Heart left ventricle (tissue), 16 donors: Measurements from ENCODE around the gene GALNTL6. TPM values are rescaled to one million over a fixed set of nuclear protein-coding genes. Genes with fewer than 3 reads are reported as not detected.

Source experiments
- ATAC-seq, 4 donors: fragments of 200-7000 bp; cut with Tn5 transposase; one replicate each; pipeline ENCODE4 v1.9.1; 2020 to 2022; ENCODE audit warnings: moderate library complexity in 4 of 4, mild to moderate bottlenecking in 3 of 4, moderate number of reproducible peaks in 1 of 4
- DNase-seq, 5 donors: peaks; one replicate each; pipeline ENCODE4 v3.0.0-alpha.2; 2020
- H3K27ac ChIP-seq, 12 donors: fragments of 200-600 bp; sonication (generic) in 4 of 12; one replicate each; pipeline versions ENCODE4 v1.5.0 to v1.8.0; 2016 to 2022; ENCODE audit warnings: mild to moderate bottlenecking in 2 of 12
- H3K27me3 ChIP-seq, 9 donors: fragments of 200-600 bp; sonication (generic) in 2 of 9; one replicate each; pipeline versions ENCODE4 v1.5.1 to v1.8.0; 2016 to 2022; ENCODE audit warnings: mild to moderate bottlenecking in 3 of 9
- H3K36me3 ChIP-seq, 9 donors: fragments of 200-600 bp; sonication (generic) in 2 of 9; one replicate each; pipeline versions ENCODE4 v1.5.0 to v1.8.0; 2018 to 2022; ENCODE audit warnings: mild to moderate bottlenecking in 2 of 9
- H3K4me1 ChIP-seq, 12 donors: fragments of 200-600 bp; sonication (generic) in 4 of 12; one replicate each; pipeline versions ENCODE4 v1.5.0 to v1.8.0; 2016 to 2022; ENCODE audit warnings: mild to moderate bottlenecking in 3 of 12
- H3K4me3 ChIP-seq, 12 donors: fragments of 200-600 bp; sonication (generic) in 4 of 12; one replicate each; pipeline versions ENCODE4 v1.5.0 to v1.8.0; 2017 to 2022; ENCODE audit warnings: mild to moderate bottlenecking in 9 of 12, moderate library complexity in 4 of 12
- H3K9me3 ChIP-seq, 12 donors: fragments of 200-600 bp; sonication (generic) in 4 of 12; one replicate each; pipeline versions ENCODE4 v1.5.0 to v1.8.0; 2016 to 2022; ENCODE audit warnings: mild to moderate bottlenecking in 1 of 12
- POLR2A ChIP-seq, 2 donors: fragments of 450-650 bp; IDR thresholded peaks; one replicate each; pipeline ENCODE4 v1.6.1; 2017; ENCODE audit warnings: antibody characterized with exemption in 2 of 2, mild to moderate bottlenecking in 2 of 2, moderate library complexity in 2 of 2
- WGBS, 4 donors: extraction: QIAGEN DNeasy Blood & Tissue Kit in 2 of 4; methylation state at CpG; one replicate each; pipeline versions ENCODE4 v1.1.5 to v1.1.7; 2013 to 2018; 5-methylcytosine and 5-hydroxymethylcytosine counted together
- intact Hi-C, 10 donors: fragments of 100-400 bp; cut with DNase I; formaldehyde crosslinking; loops; one replicate each; pipeline versions ENCODE4 v1.11.1 to v1.14.2; 2022
- polyA plus RNA-seq, 2 donors: library from polyadenylated mRNA; stranded (reverse); fragments of 200-250 nt; gene quantifications; one replicate each; pipeline ENCODE4 v1.2.3, GENCODE V29; 2013
- total RNA-seq, 9 donors: library from RNA; depleted of rRNA in 2 of 9; stranded (reverse); fragments of >200 nt in 2 of 9; fragmentation: NEBNext Ultra II Directional in 3 of 9; extraction: Animal tissue kit (Norgen Biotek cat#: 25700) in 3 of 9; gene quantifications; one replicate each; pipeline versions ENCODE4 v1.1.0 to v1.2.4, GENCODE V29; 2016 to 2023
- TF ChIP-seq, protein P1 (sequence below), 12 donors: fragments of 200-600 bp; sonication (generic) in 4 of 12; IDR thresholded peaks; one replicate each; pipeline versions ENCODE4 v1.5.0 to v1.8.0; 2018 to 2022; ENCODE audit warnings: antibody characterized with exemption in 12 of 12, mild to moderate bottlenecking in 5 of 12
- donor health status: ischemic (EF 13 %, LVEDD 7.1; RV severe dilation, severe dysfunction).
- donor health status: healthy with polysubstance abuse.
- donor health status: DM: no; HTN: yes; CAD: no.
- donor health status: DM: no; HTN: no; CAD: no.
- donor health status: ischemic (EF 25% LVEDD 6.9; RV normal size, moderate dysfunction).
- donor health status: ischemic (EF 25% LVEDD 5.7; RV mildly dilated, moderate dysfunction).
- donor health status: healthy.
- donor health status: DM: yes; HTN: yes; CAD: no.
- donor health status: ischemic (EF 35%, LVEDD 5.7; RV mildly dilated, moderate dysfunction).
- donor health status: nonischemic (EF 11% LVEDD 7.7; RV severe dilation, severe dysfunction).
- donor health status: DM: yes; HTN: yes; CAD: no.
- donor health status: PGD.
- donor health status: ischemic (EF 29% LVEDD 5.4; RV normal size, mild dysfunction).
- donor health status: nonischemic (EF 23%, LVEDD 6.1; RV moderate dilation, normal function).

GALNTL6 gene
- total and polyA plus RNA-seq, 11 donors = 0.33 to 0.52 TPM; not detected in 9

- DNase-seq = no peak
- Histone ChIP-seq H3K27ac (no peak overlapping the region), H3K4me1 (no peaks in the 10 kb centered on the region), H3K36me3 (no peaks in the 10 kb centered on the region), H3K27me3 (no peaks in the 10 kb centered on the region), H3K9me3 (no peaks in the 10 kb centered on the region), H3K4me3 (no peak overlapping the region)
- ATAC-seq = no peak
- WGBS, 4 donors = 47 to 63% (median 53%) methylated on average over 1 of the region's 1 CpG
- intact Hi-C loops = no loop called here
- TF ChIP-seq, protein P1, sequence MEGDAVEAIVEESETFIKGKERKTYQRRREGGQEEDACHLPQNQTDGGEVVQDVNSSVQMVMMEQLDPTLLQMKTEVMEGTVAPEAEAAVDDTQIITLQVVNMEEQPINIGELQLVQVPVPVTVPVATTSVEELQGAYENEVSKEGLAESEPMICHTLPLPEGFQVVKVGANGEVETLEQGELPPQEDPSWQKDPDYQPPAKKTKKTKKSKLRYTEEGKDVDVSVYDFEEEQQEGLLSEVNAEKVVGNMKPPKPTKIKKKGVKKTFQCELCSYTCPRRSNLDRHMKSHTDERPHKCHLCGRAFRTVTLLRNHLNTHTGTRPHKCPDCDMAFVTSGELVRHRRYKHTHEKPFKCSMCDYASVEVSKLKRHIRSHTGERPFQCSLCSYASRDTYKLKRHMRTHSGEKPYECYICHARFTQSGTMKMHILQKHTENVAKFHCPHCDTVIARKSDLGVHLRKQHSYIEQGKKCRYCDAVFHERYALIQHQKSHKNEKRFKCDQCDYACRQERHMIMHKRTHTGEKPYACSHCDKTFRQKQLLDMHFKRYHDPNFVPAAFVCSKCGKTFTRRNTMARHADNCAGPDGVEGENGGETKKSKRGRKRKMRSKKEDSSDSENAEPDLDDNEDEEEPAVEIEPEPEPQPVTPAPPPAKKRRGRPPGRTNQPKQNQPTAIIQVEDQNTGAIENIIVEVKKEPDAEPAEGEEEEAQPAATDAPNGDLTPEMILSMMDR (IDR thresholded peaks at IDR 0.05) = no peak
- no peak for TF ChIP-seq POLR2A (IDR thresholded peaks at IDR 0.05)
Observed at GRCh38 chr4:172356016-172356415, 542.8 kb downstream of the GALNTL6 start.

GRCh38 chr4:172357006-172357540 is 543.9 kb downstream of the GALNTL6 start:
- Histone ChIP-seq H3K9me3 (no peaks in the 10 kb centered on the region), H3K36me3 (no peaks in the 10 kb centered on the region), H3K4me1 (no peaks in the 10 kb centered on the region), H3K4me3 (no peak overlapping the region), H3K27ac (no peak overlapping the region), H3K27me3 (no peaks in the 10 kb centered on the region)
- DNase-seq (no peak), ATAC-seq (no peak)
- 57 to 65% (median 62%) methylated on average over 3 of the region's 3 CpGs for WGBS, 4 donors
- TF ChIP-seq, protein P1 (IDR thresholded peaks at IDR 0.05) = no peak
- TF ChIP-seq POLR2A (IDR thresholded peaks at IDR 0.05) = no peak
- intact Hi-C loops = no loop called here

DNA sequence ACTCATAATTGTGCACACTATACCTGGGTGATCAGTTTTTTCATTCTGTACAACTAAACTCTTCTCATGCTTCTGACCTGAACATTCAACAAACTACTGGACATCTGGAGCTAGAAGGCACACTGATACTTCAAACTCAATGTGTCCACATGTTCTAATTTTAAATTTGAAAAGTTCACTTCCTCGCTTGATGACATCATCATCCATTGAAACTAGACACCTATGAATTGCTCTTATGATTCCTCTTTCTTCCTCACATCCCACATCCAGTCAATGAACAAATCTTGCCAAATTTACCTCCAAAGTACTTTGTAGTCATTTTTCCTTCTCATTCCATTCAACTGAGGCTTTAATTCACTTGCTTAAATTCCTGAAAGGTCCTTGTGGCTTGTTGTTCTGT is 549.4 kb downstream of the GALNTL6 start:
- no peaks in the 10 kb centered on the region for H3K36me3 ChIP-seq
- H3K27ac ChIP-seq = no peak overlapping the region
- H3K9me3 ChIP-seq = no peaks in the 10 kb centered on the region
- H3K4me1 ChIP-seq = no peaks in the 10 kb centered on the region
- no peak for TF ChIP-seq POLR2A (IDR thresholded peaks at IDR 0.05)
- TF ChIP-seq, protein P1 (IDR thresholded peaks at IDR 0.05) = no peak
- 67 to 84% (median 83%) methylated on average over 1 of the region's 1 CpG for WGBS, 4 donors
- H3K4me3 ChIP-seq = no peak overlapping the region
- DNase-seq (no peak), ATAC-seq (no peak)
- H3K27me3 ChIP-seq = no peaks in the 10 kb centered on the region
- intact Hi-C loops = no loop called here

GRCh38 chr4:172369471-172369959 is 556.3 kb downstream of the GALNTL6 start:
- DNase-seq (peak in 1 of 5 donors; percentile 62), ATAC-seq (peak in 1 of 4 donors; percentile 33)
- Histone ChIP-seq H3K9me3 (peaks cover 0 to 11% (median 0%) of the 10 kb centered on the region in 12 donors), H3K4me3 (no peak overlapping the region), H3K27ac (no peak overlapping the region), H3K36me3 (no peaks in the 10 kb centered on the region), H3K27me3 (no peaks in the 10 kb centered on the region), H3K4me1 (no peaks in the 10 kb centered on the region)
- TF ChIP-seq, protein P1 (IDR thresholded peaks at IDR 0.05) = no peak
- no peak for TF ChIP-seq POLR2A (IDR thresholded peaks at IDR 0.05)
- WGBS, 4 donors = 86 to 92% (median 89%) methylated on average over 9 to 25 of the region's 25 CpGs
- intact Hi-C loops = no loop called here
